SJCRH30 (cell line): Measurements from ENCODE around the gene MYO1E. TPM values are rescaled to one million over a fixed set of nuclear protein-coding genes. Genes with fewer than 3 reads are reported as not detected.
A peak's percentile ranks its signal among the peaks of the same experiment; 100 is the strongest.
"Not testable (repeated sequence)": the region's sequence is repeated elsewhere in the genome, so short reads cannot be mapped to it uniquely, and the experiment has no call there.

Experiments used
- DNase-seq, 2 experiments: peaks; one replicate each; pipeline ENCODE4 v3.0.0-alpha.2; 2015 to 2020
- H3K27ac ChIP-seq: fragments of 250-450 bp; sonication (Bioruptor Pico); 2 replicates; pipeline ENCODE4 v1.5.1; 2020; ENCODE audit warnings: mild to moderate bottlenecking, moderate library complexity
- H3K27me3 ChIP-seq: fragments of 250-450 bp; sonication (Bioruptor Pico); 2 replicates; pipeline ENCODE4 v1.5.1; 2020; ENCODE audit warnings: mild to moderate bottlenecking, moderate library complexity
- H3K36me3 ChIP-seq: fragments of 250-450 bp; sonication (Bioruptor Pico); 2 replicates; pipeline ENCODE4 v1.5.1; 2020; ENCODE audit warnings: mild to moderate bottlenecking, moderate library complexity
- H3K4me1 ChIP-seq: fragments of 250-450 bp; sonication (Bioruptor Pico); 2 replicates; pipeline ENCODE4 v1.5.1; 2020; ENCODE audit warnings: mild to moderate bottlenecking, moderate library complexity
- H3K4me3 ChIP-seq: fragments of 250-450 bp; sonication (Bioruptor Pico); 2 replicates; pipeline ENCODE4 v1.5.1; 2020; ENCODE audit warnings: mild to moderate bottlenecking, moderate library complexity
- H3K9me3 ChIP-seq: fragments of 250-450 bp; sonication (Bioruptor Pico); replicated peaks from 2 replicates; pipeline ENCODE4 v1.5.1; 2020; ENCODE audit warnings: mild to moderate bottlenecking, moderate library complexity
- total RNA-seq: library from RNA; depleted of rRNA; stranded (reverse); fragments of >200 nt; shearing (Covaris generic); gene quantifications from 2 replicates; pipeline ENCODE4 v1.2.3, GENCODE V29; 2014

MYO1E gene
- total RNA-seq, 1 experiment from 2014 or later, result 176 TPM

DNA sequence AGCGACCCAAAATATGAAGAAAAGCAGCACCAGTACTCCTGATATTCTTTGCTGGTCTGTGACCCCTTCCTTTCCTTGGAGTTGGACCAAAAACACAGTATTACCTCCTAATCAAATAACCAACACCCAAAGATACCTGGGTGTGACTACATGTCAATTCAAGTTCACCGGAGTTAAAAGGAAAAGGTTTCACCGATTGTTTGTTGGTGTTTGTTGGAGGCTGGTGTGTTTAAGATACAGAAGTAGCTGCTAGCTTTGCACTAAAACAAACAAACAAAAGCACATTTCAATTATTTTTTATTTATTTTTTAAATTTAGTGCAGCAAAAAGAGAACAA lies 81.5 kb downstream of the MYO1E start:
- Histone ChIP-seq H3K36me3 (no peaks in the 10 kb centered on the region; the same call in 1 of the 2 replicates), H3K27ac (no peak overlapping the region), H3K4me3 (no peak overlapping the region), H3K4me1 (peaks cover 13% of the 10 kb centered on the region), H3K27me3 (no peaks in the 10 kb centered on the region), H3K9me3 (no peaks in the 10 kb centered on the region)
- DNase-seq, result no peak

- H3K4me1 ChIP-seq, result peaks cover 14% of the 10 kb centered on the region
- no peaks in the 10 kb centered on the region for H3K9me3 ChIP-seq
- DNase-seq, result no peak
- no peak overlapping the region for H3K4me3 ChIP-seq
- no peaks in the 10 kb centered on the region; the same call in 1 of the 2 replicates for H3K36me3 ChIP-seq
- no peaks in the 10 kb centered on the region for H3K27me3 ChIP-seq
- no peak overlapping the region for H3K27ac ChIP-seq
Measured at GRCh38 chr15:59290295-59291212, 82.1 kb downstream of the MYO1E start.

DNA sequence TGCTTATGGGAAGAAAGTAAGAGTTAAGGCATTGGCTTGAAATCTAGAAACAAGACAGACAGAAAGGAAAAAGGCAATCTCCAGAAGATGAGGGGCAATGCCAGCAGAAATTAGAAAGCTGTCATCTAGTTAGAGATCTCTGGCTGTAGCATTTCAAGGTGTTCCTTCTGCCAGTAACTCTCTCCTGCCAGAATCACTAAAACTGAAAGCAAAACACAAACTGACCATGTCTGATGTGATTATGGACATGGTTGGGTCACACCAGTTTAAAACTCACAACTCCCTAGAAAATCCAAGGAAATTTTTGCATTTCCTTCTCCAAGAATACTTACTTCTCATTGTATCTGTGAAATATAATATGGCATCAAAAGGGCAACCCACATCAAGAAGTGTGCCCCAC lies 83.1 kb downstream of the MYO1E start:
- Histone ChIP-seq H3K4me1 (peaks cover 6% of the 10 kb centered on the region; the same call in 1 of the 2 replicates), H3K36me3 (no peaks in the 10 kb centered on the region; the same call in 1 of the 2 replicates), H3K4me3 (no peak overlapping the region), H3K27me3 (no peaks in the 10 kb centered on the region), H3K27ac (no peak overlapping the region), H3K9me3 (no peaks in the 10 kb centered on the region)
- DNase-seq, result no peak

- Histone ChIP-seq H3K27ac (no peak overlapping the region), H3K27me3 (no peaks in the 10 kb centered on the region), H3K9me3 (no peaks in the 10 kb centered on the region), H3K4me1 (peaks cover 6% of the 10 kb centered on the region; the same call in 1 of the 2 replicates), H3K36me3 (0 out of 2 replicates have a peak, but pooled peaks cover 3% of the 10 kb centered on the region), H3K4me3 (no peak overlapping the region)
- no peak for DNase-seq
Measured at GRCh38 chr15:59283717-59284391, 88.8 kb downstream of the MYO1E start.

- Histone ChIP-seq H3K27ac (no peak overlapping the region), H3K4me1 (peaks cover 6% of the 10 kb centered on the region; the same call in 1 of the 2 replicates), H3K36me3 (0 out of 2 replicates have a peak, but pooled peaks cover 3% of the 10 kb centered on the region), H3K4me3 (no peak overlapping the region), H3K27me3 (no peaks in the 10 kb centered on the region), H3K9me3 (no peaks in the 10 kb centered on the region)
- no peak for DNase-seq
Measured at GRCh38 chr15:59282515-59283337, 89.9 kb downstream of the MYO1E start.

DNA sequence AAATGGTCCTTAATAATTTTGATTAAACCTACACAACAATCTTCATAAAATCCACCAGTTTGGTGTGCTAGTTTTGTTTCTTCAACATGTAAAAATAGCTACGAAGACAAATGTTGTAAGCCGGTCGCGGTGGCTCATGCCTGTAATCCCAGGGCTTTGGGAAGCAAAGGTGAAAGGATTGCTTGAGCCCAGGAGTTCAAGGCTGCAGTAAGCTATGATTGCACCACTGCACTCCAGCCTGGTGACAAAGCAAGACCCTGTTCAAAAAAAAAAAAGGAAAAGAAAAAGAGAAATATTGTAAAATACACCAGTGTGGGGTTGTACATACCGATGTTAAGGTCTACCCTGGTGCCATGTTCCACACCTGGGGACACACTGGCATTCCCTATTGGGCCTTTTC lies 91.0 kb downstream of the MYO1E start:
- no peak overlapping the region for H3K27ac ChIP-seq
- DNase-seq, result no peak
- peaks cover 6% of the 10 kb centered on the region; the same call in 1 of the 2 replicates for H3K4me1 ChIP-seq
- no peaks in the 10 kb centered on the region for H3K9me3 ChIP-seq
- H3K36me3 ChIP-seq, result 0 out of 2 replicates have a peak, but pooled peaks cover 3% of the 10 kb centered on the region
- H3K4me3 ChIP-seq, result no peak overlapping the region
- H3K27me3 ChIP-seq, result no peaks in the 10 kb centered on the region

GRCh38 chr15:59280855-59281254 lies 91.8 kb downstream of the MYO1E start:
- no peaks in the 10 kb centered on the region for H3K9me3 ChIP-seq
- H3K4me3 ChIP-seq, result no peak overlapping the region
- H3K27ac ChIP-seq, result no peak overlapping the region
- H3K27me3 ChIP-seq, result no peaks in the 10 kb centered on the region
- H3K4me1 ChIP-seq, result peaks cover 3% of the 10 kb centered on the region; the same call in 1 of the 2 replicates
- no peak for DNase-seq
- 0 out of 2 replicates have a peak, but pooled peaks cover 3% of the 10 kb centered on the region for H3K36me3 ChIP-seq

DNA sequence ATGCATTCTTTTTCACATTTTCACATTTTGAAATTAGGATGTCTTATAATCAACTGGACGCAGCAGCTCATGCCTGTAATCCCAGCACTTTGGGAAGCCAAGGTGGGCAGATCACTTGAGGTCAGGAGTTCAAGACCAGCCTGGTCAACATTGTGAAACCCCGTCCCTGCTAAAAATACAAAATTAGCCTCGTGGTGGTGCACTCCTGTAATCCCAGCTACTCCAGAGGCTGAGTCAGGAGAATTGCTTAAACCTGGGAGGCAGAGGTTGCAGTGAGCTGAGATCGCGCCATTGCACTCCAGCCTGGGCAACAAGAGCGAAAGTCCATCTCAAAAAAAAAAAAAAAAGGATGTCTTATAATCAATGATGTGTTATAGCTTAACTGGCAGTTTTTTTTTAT lies 92.4 kb downstream of the MYO1E start:
- not testable (repeated sequence) for H3K4me1 ChIP-seq, H3K9me3 ChIP-seq, H3K27me3 ChIP-seq, H3K4me3 ChIP-seq, H3K36me3 ChIP-seq, H3K27ac ChIP-seq, DNase-seq

DNA sequence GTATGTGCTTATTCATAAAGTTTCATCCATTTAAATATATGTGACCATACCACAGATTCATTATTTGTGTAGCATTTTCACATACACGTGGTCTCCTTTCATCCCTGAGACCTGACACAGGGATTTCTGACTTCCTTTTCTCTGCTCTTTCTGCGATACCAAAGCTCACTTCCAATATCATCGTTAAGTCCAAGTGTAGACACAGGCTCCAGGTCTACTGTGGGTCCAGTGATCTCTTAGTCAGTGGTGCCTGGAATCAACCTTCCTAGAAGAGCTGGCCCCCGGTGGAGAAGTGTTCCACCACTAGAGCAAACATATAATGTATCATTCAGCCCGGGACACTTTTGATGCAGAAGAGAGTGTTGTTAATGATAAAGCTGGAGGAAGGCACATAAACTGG lies 93.6 kb downstream of the MYO1E start:
- H3K4me1 ChIP-seq, result no peaks in the 10 kb centered on the region
- H3K36me3 ChIP-seq, result 0 out of 2 replicates have a peak, but pooled peaks cover 3% of the 10 kb centered on the region
- no peak for DNase-seq
- no peak overlapping the region for H3K4me3 ChIP-seq
- no peak overlapping the region for H3K27ac ChIP-seq
- H3K9me3 ChIP-seq, result no peaks in the 10 kb centered on the region
- H3K27me3 ChIP-seq, result no peaks in the 10 kb centered on the region

DNA sequence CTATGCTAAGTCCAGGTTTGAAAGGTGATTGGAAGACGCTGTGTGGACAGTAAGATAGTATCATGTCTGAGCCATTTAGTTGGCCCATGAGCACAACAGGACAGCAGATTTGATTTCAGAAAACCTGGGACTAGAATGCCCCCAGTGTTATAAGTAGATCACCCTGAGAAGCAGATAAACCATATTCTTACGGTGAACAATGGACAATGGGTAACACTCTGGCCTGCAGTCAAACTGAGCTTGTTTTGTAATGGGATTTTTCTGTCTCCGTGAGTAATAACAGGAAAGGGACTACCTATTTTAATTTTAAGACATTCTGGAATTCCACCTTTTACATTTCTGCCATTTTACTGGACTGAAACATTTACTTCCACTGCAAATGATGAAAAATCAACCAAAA lies 94.6 kb downstream of the MYO1E start:
- 0 out of 2 replicates have a peak, but pooled peaks cover 3% of the 10 kb centered on the region for H3K36me3 ChIP-seq
- no peak overlapping the region for H3K4me3 ChIP-seq
- no peaks in the 10 kb centered on the region for H3K9me3 ChIP-seq
- H3K4me1 ChIP-seq, result no peaks in the 10 kb centered on the region
- peak in 1 of 2 experiments; percentile 17 for DNase-seq
- no peaks in the 10 kb centered on the region for H3K27me3 ChIP-seq
- H3K27ac ChIP-seq, result no peak overlapping the region

- Histone ChIP-seq H3K4me3 (no peak overlapping the region), H3K27ac (no peak overlapping the region), H3K36me3 (0 out of 2 replicates have a peak, but pooled peaks cover 7% of the 10 kb centered on the region), H3K4me1 (no peaks in the 10 kb centered on the region), H3K27me3 (no peaks in the 10 kb centered on the region), H3K9me3 (no peaks in the 10 kb centered on the region)
- no peak for DNase-seq
Measured at GRCh38 chr15:59276225-59277178, 96.2 kb downstream of the MYO1E start.

DNA sequence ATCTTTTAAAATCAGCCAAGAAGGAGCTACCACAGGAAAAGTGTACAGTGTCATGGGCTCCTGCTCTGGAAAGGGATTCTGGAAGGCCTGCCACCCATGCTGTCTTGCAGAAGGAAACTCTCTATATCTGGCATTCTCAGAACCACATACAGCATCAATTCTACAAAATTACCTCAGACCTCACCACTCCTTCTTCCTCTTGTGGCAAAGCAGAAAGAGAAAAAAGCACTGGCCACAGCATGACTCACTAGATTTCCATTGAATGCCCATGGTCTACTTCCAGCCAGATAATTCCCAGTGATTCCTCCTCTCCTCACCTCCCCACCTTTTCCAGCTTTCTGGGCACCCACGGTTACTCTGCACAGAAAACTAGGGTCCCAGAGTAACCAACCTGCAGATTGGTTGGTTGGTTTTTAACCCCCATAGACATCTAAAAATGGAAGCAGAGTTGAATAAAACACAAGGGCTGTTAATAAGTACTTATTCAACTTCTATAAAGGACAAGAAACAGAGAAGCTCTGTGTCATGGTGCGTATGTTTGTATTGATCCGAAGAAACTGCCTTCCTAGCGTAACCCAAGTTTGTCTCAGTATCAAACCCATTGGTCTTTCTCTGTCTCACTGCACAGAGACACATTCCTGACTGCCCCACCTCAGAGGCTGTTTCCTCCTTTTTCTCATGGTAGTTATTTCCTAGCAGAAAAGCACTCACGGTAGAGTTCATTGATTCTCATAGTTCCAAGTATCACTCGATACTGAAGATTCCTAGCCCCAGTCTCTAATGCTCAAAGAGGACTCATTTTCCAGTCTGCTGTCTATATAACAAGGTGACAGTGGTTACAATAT lies 98.3 kb downstream of the MYO1E start:
- Histone ChIP-seq H3K36me3 (0 out of 2 replicates have a peak, but pooled peaks cover 4% of the 10 kb centered on the region), H3K27me3 (no peaks in the 10 kb centered on the region), H3K4me1 (no peaks in the 10 kb centered on the region), H3K9me3 (no peaks in the 10 kb centered on the region), H3K4me3 (no peak overlapping the region), H3K27ac (no peak overlapping the region)
- DNase-seq, result no peak

- Histone ChIP-seq H3K4me1 (no peaks in the 10 kb centered on the region), H3K27ac (no peak overlapping the region), H3K9me3 (no peaks in the 10 kb centered on the region), H3K36me3 (peaks cover 9% of the 10 kb centered on the region; the same call in 1 of the 2 replicates), H3K27me3 (no peaks in the 10 kb centered on the region), H3K4me3 (no peak overlapping the region)
- no peak for DNase-seq
Measured at GRCh38 chr15:59273234-59273633, 99.4 kb downstream of the MYO1E start.
